HL-60 (cell line): ENCODE data around the gene ZNF280C.
A peak's percentile ranks its signal among the peaks of the same experiment; 100 is the strongest.

Experiments
- DNase-seq, 2 experiments: peaks; one replicate each; pipeline ENCODE4 v3.0.0-alpha.2; 2010 to 2020; ENCODE audit warnings: low read depth in 1 of 2, low spot score in 1 of 2
- H3K27ac ChIP-seq: fragments of 250-450 bp; sonication (Bioruptor Pico); replicated peaks from 2 replicates; pipeline ENCODE4 v1.5.1; 2020; ENCODE audit warnings: mild to moderate bottlenecking, moderate library complexity
- H3K27me3 ChIP-seq: fragments of 250-450 bp; sonication (Bioruptor Pico); 2 replicates; pipeline ENCODE4 v1.5.1; 2021; ENCODE audit warnings: mild to moderate bottlenecking, moderate library complexity; ENCODE audit not compliant: insufficient read depth, poor library complexity, severe bottlenecking
- H3K4me3 ChIP-seq: replicated peaks from 2 replicates; pipeline ENCODE4 v1.5.1; 2011; ENCODE audit warnings: mild to moderate bottlenecking, control low read depth, low read length; ENCODE audit not compliant: insufficient read depth
- CTCF ChIP-seq: IDR thresholded peaks from one replicate; pipeline ENCODE4 v1.5.1; 2011; ENCODE audit warnings: low read length, control low read depth, inconsistent platforms; ENCODE audit not compliant: insufficient read depth
- GABPA ChIP-seq: IDR thresholded peaks from 2 replicates; pipeline ENCODE4 v1.6.1; 2012; ENCODE audit warnings: low read depth
- POLR2AphosphoS5 ChIP-seq: IDR thresholded peaks from 2 replicates; pipeline ENCODE4 v1.6.1; 2012; ENCODE audit warnings: low read depth
- REST ChIP-seq: IDR thresholded peaks from 2 replicates; pipeline ENCODE4 v1.6.1; 2012; ENCODE audit warnings: low read depth; ENCODE audit not compliant: insufficient replicate concordance
- SPI1 ChIP-seq: IDR thresholded peaks from 2 replicates; pipeline ENCODE4 v1.6.1; 2012; ENCODE audit warnings: low read depth, mild to moderate bottlenecking, borderline replicate concordance

Gene ZNF280C

GRCh38 chrX:130170752-130171445 is 97.8 kb downstream of the ZNF280C start:
- peak; percentile 36 to 62 for DNase-seq
- Histone ChIP-seq H3K27me3 (no peaks in the 10 kb centered on the region), H3K4me3 (peak overlapping the region; percentile 52), H3K27ac (peak overlapping the region; percentile 80)
- no peak for TF ChIP-seq REST
- no peak for TF ChIP-seq CTCF
- TF ChIP-seq SPI1, result no peak
- TF ChIP-seq GABPA, result no peak
- TF ChIP-seq POLR2AphosphoS5, result no peak

GRCh38 chrX:130167040-130167439 is 101.7 kb downstream of the ZNF280C start:
- no peaks in the 10 kb centered on the region for H3K27me3 ChIP-seq
- H3K4me3 ChIP-seq, result peak overlapping the region; percentile 60; the same call in 1 of the 2 replicates
- DNase-seq, result no peak
- H3K27ac ChIP-seq, result no peak overlapping the region
- TF ChIP-seq POLR2AphosphoS5 (no peak), SPI1 (no peak)

GRCh38 chrX:130166503-130166777 is 102.3 kb downstream of the ZNF280C start:
- DNase-seq, result no peak

More at GRCh38 chrX:130166503-130166777, 102.3 kb downstream of the ZNF280C start:
- no peaks in the 10 kb centered on the region for H3K27me3 ChIP-seq
- H3K4me3 ChIP-seq, result peak overlapping the region; percentile 60
- TF ChIP-seq GABPA, result no peak
- no peak for TF ChIP-seq SPI1
- TF ChIP-seq CTCF, result no peak
- TF ChIP-seq REST, result no peak
- no peak for TF ChIP-seq POLR2AphosphoS5
- H3K27ac ChIP-seq, result peak overlapping the region; percentile 84
